Hepatocyte (in vitro differentiated cells): ENCODE measurements around the gene UTP25. TPM values are rescaled to one million over a fixed set of nuclear protein-coding genes. Genes with fewer than 3 reads are reported as not detected.
A peak's percentile ranks its signal among the peaks of the same experiment; 100 is the strongest.

Source experiments
- DNase-seq: peaks from one replicate; pipeline ENCODE4 v3.0.0-alpha.2; 2016; ENCODE audit warnings: low spot score
- H2AFZ ChIP-seq: fragments of 200-600 bp; sonication (generic); 2 replicates; pipeline ENCODE4 v1.6.0; 2016; ENCODE audit warnings: antibody characterized with exemption, mild to moderate bottlenecking
- H3K27ac ChIP-seq: fragments of 200-600 bp; sonication (generic); 2 replicates; pipeline ENCODE4 v1.5.1; 2016; ENCODE audit warnings: mild to moderate bottlenecking
- H3K27me3 ChIP-seq: fragments of 200-600 bp; sonication (generic); 2 replicates; pipeline ENCODE4 v1.6.1; 2016
- H3K36me3 ChIP-seq: fragments of 200-600 bp; sonication (generic); replicated peaks from 2 replicates; pipeline ENCODE4 v1.5.1; 2016; ENCODE audit warnings: low read depth; ENCODE audit not compliant: insufficient read depth
- H3K4me1 ChIP-seq: fragments of 200-600 bp; sonication (generic); 2 replicates; pipeline ENCODE4 v1.5.1; 2016; ENCODE audit warnings: mild to moderate bottlenecking, moderate library complexity; ENCODE audit not compliant: insufficient read depth
- H3K4me2 ChIP-seq: fragments of 200-600 bp; sonication (generic); 2 replicates; pipeline ENCODE4 v1.6.0; 2016
- H3K4me3 ChIP-seq: fragments of 200-600 bp; sonication (generic); 2 replicates; pipeline ENCODE4 v1.5.1; 2016; ENCODE audit warnings: mild to moderate bottlenecking
- H3K79me2 ChIP-seq: fragments of 200-600 bp; sonication (generic); 2 replicates; pipeline ENCODE4 v1.6.0; 2017; ENCODE audit warnings: mild to moderate bottlenecking
- H3K9me2 ChIP-seq: fragments of 200-600 bp; sonication (generic); replicated peaks from 2 replicates; pipeline ENCODE4 v1.6.0; 2017; ENCODE audit warnings: mild to moderate bottlenecking; ENCODE audit not compliant: insufficient read depth
- H3K9me3 ChIP-seq: fragments of 200-600 bp; sonication (generic); 2 replicates; pipeline ENCODE4 v1.5.1; 2016; ENCODE audit warnings: low read depth, mild to moderate bottlenecking
- H4K20me1 ChIP-seq: fragments of 200-600 bp; sonication (generic); 2 replicates; pipeline ENCODE4 v1.6.0; 2016; ENCODE audit warnings: mild to moderate bottlenecking; ENCODE audit not compliant: insufficient read depth, poor library complexity, severe bottlenecking
- CTCF ChIP-seq: fragments of 200-600 bp; sonication (generic); IDR thresholded peaks from 2 replicates; pipeline ENCODE4 v1.5.1; 2016; ENCODE audit warnings: antibody characterized with exemption, mild to moderate bottlenecking; ENCODE audit not compliant: poor library complexity
- EZH2 ChIP-seq: fragments of 200-600 bp; sonication (generic); IDR thresholded peaks from 2 replicates; pipeline ENCODE4 v1.6.1; 2016; ENCODE audit warnings: antibody characterized with exemption, mild to moderate bottlenecking, borderline replicate concordance
- EZH2phosphoT487 ChIP-seq: fragments of 200-600 bp; sonication (generic); IDR thresholded peaks from one replicate; pipeline ENCODE4 v1.6.1; 2018; ENCODE audit warnings: antibody characterized with exemption, mild to moderate bottlenecking, low read depth, moderate library complexity; ENCODE audit not compliant: unreplicated experiment, severe bottlenecking
- WGBS: methylation state at CpG from one replicate; pipeline ENCODE4 v1.1.6; 2016; ENCODE audit warnings: low lambda C conversion rate; ENCODE audit errors: missing lambda C conversion rate; 5-methylcytosine and 5-hydroxymethylcytosine counted together
- polyA plus RNA-seq: library from polyadenylated mRNA; unstranded; fragments of >200 nt; fragmentation: Nextera tagmentation; extraction: Ambion mirVana; gene quantifications from 2 replicates; pipeline ENCODE4 v1.2.1, GENCODE V29; 2016
- total RNA-seq: library from RNA; depleted of rRNA; stranded (reverse); fragments of >200 nt; gene quantifications from 2 replicates; pipeline ENCODE4 v1.2.3, GENCODE V29; 2014

UTP25 gene
- total RNA-seq (8.0 and 8.3 TPM in 2 replicates), polyA plus RNA-seq (3.2 and 5.2 TPM in 2 replicates)

GRCh38 chr1:209827384-209828262 lies at the start of gene UTP25:
Gene UTP25, plus strand, starts transcription at chr1:209827972. Its CDS starts 92 bp downstream, at chr1:209828064.
- DNase-seq: peak; percentile 96
- peak within 1 kb of the TSS; percentile 80 for H3K27ac ChIP-seq
- H3K36me3 ChIP-seq: no peaks in the 10 kb centered on the region
- H3K4me2 ChIP-seq: peak within 1 kb of the TSS; percentile 81
- H2AFZ ChIP-seq: peak within 1 kb of the TSS; percentile 91
- peaks cover 12% of the 10 kb centered on the region for H3K79me2 ChIP-seq
- H3K9me3 ChIP-seq: no peaks in the 10 kb centered on the region
- H3K4me1 ChIP-seq: no peaks in the 10 kb centered on the region
- H3K27me3 ChIP-seq: no peaks in the 10 kb centered on the region
- WGBS: 25% methylated on average over 50 of the region's 51 CpGs
- peak within 1 kb of the TSS; percentile 50 for H3K4me3 ChIP-seq
- no peaks in the 10 kb centered on the region for H4K20me1 ChIP-seq
- H3K9me2 ChIP-seq: no peaks in the 10 kb centered on the region
- peak; percentile 73 for TF ChIP-seq CTCF
- no peak for TF ChIP-seq EZH2

- Histone ChIP-seq H3K79me2 (peaks cover 5% of the 10 kb centered on the region), H3K36me3 (no peaks in the 10 kb centered on the region), H2AFZ (no peak overlapping the region), H3K9me2 (no peaks in the 10 kb centered on the region), H3K4me2 (no peak overlapping the region), H3K27me3 (no peaks in the 10 kb centered on the region), H3K4me1 (peaks cover under 1% of the 10 kb centered on the region), H3K27ac (no peak overlapping the region), H3K9me3 (no peaks in the 10 kb centered on the region), H4K20me1 (no peaks in the 10 kb centered on the region), H3K4me3 (no peak overlapping the region)
- TF ChIP-seq EZH2: no peak
- TF ChIP-seq CTCF: no peak
- TF ChIP-seq EZH2phosphoT487: no peak
- no peak for DNase-seq
- WGBS: 96% methylated on average over 1 of the region's 1 CpG
Measured at GRCh38 chr1:209778102-209778501, 49.7 kb upstream of the UTP25 start.

GRCh38 chr1:209780268-209780667 lies 47.5 kb upstream of the UTP25 start:
- no peaks in the 10 kb centered on the region for H3K9me2 ChIP-seq
- DNase-seq: peak; percentile 49
- H2AFZ ChIP-seq: no peak overlapping the region
- peak overlapping the region; percentile 80 for H3K27ac ChIP-seq
- TF ChIP-seq CTCF (no peak), EZH2 (no peak), EZH2phosphoT487 (no peak)
- H3K4me3 ChIP-seq: no peak overlapping the region
- H3K79me2 ChIP-seq: peaks cover 5% of the 10 kb centered on the region
- no peaks in the 10 kb centered on the region for H3K9me3 ChIP-seq
- peaks cover 11% of the 10 kb centered on the region for H3K4me1 ChIP-seq
- no peaks in the 10 kb centered on the region for H3K27me3 ChIP-seq
- WGBS: 50% methylated on average over 4 of the region's 4 CpGs
- no peaks in the 10 kb centered on the region for H3K36me3 ChIP-seq
- H3K4me2 ChIP-seq: peak overlapping the region; percentile 31
- H4K20me1 ChIP-seq: no peaks in the 10 kb centered on the region
